GM18861 (cell line): ENCODE results near the gene HTR2A.
A peak's percentile ranks its signal among the peaks of the same experiment; 100 is the strongest.

Experiments used
- ATAC-seq: cut with Tn5 transposase; IDR thresholded peaks from one replicate; pipeline ENCODE4 v1.9.1; 2021; ENCODE audit not compliant: unreplicated experiment

HTR2A gene

DNA sequence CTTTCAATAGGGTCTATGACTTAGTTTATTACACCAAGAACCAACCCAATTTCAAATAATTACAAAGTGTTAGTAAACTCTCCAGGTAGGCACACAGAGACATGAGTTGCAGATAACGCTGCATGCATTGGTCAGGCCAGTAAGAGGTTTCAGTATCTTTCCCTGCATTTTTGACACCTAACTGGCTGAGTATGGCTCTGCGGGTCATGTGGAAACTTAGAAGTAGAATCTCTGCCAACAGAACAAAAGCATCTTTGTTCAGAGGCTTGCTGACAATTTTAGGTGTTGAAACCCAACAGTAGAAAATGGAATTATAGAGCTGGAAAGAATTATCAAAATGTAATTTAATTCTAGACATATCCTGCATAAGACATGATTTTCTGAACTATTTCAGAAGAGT, 25.3 kb downstream of the HTR2A start:
- no peak for ATAC-seq

DNA sequence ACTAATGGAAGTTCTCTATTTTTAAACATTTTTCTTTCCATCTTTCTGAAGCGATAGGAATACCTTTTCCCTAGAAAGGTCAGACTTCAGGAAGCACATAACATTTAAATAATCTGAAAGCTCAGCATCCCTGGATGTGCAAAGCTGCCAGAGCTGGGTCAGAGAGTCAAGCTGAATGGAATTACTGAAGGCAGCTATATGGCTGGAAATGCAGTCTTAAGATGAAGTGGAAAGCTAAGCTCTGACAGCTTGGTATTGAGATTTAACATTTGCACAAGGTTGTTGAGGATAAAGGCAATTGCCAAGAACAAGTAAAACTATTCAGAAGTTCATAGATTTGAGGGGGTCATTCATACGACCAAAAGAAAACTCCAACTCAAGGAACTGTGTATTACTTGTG, 28.8 kb downstream of the HTR2A start:
- ATAC-seq: no peak

DNA sequence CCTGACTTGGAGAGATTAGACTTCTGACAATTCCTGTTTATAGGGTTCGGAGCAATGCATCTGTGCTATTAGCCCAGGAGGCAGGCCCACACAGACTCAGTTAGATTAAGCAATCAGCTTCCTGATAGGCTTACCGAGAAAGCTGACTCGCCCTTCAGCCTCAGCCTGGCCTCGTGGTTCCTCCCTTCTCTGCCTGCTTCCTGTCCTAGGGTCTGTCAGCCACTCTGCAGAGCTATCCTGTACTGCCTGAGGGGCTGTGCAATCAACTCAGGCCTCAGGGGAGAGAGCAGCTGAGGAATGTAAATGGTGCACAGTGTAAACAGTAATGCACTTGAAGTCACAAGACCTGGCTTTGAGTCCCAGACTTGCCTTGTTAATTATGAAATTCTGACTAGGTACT, 30.7 kb downstream of the HTR2A start:
- ATAC-seq: peak; percentile 47

DNA sequence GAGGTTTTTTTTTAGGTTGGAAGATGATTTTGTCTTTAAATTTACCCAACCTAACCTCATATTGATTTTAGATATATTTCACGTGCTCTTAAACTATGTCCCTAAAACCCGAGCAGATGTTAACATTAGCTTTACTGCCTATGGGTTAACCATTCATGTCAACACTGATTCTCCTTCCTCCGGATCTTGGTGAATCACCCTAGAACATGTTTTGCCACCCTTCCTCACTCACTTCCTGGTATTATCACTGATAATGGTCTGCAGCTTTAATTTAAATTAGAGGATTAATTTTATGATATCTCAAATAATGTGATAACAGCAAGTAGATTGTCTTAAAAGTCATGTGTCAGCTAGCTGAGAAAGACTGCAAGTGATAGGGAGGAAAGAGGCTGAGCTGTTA, 31.9 kb downstream of the HTR2A start:
- no peak for ATAC-seq

DNA sequence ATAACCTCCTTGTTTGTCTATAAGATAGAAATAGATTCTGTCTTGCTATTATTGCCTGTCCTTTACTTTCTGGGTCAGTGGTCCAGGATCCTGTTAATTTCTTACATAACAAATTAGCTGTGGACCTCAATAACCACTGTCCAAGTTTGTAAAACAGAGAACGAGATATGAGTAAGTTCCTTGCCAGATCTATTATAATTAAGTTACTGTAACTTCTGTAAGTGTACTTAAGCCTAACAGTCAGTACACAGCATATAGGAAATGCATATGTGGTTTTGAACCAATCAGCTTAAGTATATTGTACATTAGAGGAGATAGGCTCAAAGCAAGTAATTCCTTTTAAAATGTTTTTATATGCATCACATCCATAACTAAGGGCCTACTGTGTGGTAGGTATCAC, 34.9 kb downstream of the HTR2A start:
- no peak for ATAC-seq

DNA sequence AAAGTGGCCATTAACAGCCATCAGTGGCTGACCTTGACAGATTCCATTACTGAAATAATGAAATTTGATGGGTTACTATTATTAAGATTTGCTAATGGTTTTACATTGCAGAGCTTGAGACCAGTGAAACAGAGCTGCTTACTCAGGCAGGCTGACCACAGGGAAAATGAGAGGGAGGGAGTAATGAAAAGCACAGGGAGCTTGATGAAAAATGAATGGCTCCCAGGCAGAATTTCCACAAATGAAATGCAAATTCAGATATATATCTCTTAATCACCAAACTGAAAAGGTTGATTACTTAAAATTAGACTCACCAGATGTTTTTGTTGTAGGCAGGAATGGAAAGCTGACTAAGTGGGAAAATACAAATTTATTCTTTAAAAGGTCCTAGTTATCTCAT, 36.1 kb downstream of the HTR2A start:
- no peak for ATAC-seq

DNA sequence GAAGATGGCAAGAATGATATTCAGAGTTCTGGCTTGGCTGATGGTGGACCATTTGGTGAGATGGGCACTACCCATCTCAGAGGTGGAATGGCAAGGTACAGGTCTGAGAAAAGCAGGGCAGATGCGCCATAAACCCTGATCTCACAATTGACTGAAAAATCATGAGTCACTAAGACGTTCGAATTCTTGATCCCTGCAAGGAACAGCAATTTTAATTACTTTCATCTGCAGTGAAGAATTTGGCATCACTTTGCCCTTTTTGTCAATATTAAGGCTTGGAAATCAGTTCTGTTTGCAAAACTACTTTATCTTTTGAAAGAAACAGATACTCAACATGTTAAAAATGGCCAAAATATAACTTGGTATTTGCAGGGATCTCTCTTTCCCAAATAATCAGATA, 38.1 kb downstream of the HTR2A start:
- ATAC-seq: no peak

DNA sequence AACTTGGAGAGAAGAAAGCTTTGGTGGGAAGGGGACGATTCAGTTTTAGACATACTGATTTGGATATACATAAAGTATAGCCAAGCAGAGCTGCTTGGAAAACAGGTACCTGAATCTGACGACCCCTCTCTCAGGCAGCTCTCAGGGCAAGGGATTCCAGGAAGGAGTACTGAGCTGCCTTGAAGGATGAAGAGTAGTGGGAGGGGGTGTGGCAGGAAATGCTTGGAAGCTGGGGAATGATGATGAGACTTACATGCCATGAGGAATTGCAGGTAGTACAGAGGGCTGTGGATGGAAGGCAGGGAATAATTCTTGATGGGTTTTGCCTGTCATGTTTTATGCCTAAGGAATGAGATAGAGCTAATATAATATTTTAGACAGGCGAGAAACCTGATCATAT, 38.7 kb downstream of the HTR2A start:
- ATAC-seq: no peak

DNA sequence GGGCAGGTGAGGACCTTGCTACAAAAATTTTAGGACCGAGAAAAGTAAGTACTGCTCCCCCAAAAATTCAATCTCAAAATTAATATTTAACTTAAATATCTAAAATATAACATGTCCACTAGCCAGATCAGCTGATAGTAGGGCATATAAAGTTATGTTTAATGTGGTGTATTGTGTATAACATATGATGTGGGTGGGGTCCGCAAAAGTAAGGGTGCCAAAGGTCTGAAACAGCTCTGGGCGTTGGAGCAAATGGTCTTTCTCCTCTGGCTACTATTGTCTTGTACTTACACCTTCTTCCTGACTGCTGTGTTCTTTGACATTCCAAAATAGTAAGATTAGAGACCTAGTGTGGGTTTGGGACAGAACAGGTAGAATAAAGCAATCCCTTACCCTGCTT, 41.2 kb downstream of the HTR2A start:
- no peak for ATAC-seq

DNA sequence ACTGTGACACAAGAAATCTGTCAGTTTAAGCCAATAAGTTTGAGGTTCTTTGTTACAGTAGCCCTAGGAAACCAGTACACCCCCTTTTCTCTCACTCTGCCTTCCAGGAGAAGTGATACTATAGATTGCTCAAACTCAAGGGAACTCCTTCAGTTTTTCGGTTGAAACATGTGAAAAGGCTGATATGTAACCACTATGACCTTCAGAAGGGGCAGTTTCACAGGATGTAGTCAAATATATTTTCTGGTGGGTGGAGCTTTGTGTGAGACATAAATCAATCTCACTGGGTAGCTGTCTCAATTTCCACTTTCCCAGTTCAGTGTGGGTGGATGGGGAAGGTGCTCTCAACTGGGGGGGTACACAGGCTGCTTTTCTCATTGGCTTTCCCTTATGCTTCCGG, 41.7 kb downstream of the HTR2A start:
- no peak for ATAC-seq

DNA sequence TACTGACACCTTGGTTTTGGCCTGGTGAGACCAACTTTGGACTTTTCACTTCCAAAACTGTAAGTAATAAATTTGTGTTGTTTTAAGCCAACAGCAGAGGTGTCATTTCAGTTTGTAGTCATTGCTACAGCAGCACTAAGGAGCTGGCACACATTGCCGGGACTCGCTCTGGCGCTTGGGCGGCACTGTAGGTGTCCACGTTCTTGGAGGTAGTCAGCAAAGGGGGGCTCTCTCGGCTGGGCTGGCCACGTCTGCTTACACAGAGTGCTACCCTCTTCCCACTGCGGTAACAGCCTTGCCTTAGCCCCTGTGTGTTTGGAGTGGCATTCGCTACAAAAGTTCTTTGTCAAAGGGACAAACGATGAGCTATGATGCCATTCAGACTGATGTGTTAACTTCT, 44.7 kb downstream of the HTR2A start:
- ATAC-seq: no peak

DNA sequence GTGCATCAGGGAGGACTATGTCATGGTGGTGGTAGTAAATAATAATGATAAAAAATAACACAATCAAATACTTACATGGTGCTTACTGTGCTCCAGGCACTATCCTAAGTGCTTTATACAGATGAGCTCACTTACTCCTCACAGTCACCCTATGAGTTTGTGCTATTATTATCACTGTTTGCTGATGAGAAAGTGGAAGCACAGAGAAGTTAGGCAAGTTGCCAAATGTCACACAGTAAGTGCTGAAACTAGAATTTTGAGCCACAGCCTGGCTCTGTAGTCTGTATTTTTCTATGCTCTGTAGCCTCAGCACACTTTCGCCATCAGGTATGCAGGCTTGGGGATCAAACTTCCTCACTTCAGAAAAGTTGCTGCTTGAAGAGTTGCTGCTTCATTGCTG, 46.6 kb downstream of the HTR2A start:
- no peak for ATAC-seq

DNA sequence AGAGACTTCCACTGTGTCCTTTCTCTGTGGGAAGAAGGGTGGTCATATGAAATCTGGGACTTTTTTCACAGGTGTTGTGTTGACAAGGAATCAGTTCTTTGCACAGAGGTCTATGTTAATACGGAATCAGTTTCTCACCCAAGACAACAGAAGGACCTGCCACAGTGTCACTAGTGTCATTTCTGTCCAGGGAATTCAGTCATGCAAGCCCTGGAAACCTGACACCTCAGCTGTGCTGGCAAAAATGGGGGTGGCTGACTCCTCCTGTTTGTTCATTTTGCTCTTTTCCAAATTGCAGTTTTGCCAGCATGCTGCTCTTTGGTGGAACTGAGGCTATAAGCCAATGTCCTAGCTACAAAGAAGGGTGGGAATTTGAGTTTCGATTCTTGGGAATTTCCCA, 50.1 kb downstream of the HTR2A start:
- ATAC-seq: no peak

DNA sequence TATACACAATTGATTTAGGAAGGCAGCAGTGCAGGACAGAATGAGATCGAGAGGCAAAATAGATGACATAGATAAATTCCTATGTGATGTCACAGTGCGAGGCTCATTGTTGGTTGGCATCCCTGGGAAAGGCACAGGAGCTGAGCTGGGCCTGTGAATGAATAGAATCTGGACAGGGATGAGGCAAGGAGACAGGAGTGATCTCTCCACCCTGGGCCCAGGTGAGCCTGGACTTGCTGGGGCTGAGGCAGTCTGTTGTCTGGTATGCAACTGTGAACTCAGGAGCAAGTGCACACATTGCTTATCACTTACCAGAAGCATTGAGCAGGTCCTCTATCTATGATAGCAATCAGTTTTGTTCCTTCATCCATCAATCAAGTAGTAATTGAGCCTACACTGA, 51.7 kb downstream of the HTR2A start:
- no peak for ATAC-seq

DNA sequence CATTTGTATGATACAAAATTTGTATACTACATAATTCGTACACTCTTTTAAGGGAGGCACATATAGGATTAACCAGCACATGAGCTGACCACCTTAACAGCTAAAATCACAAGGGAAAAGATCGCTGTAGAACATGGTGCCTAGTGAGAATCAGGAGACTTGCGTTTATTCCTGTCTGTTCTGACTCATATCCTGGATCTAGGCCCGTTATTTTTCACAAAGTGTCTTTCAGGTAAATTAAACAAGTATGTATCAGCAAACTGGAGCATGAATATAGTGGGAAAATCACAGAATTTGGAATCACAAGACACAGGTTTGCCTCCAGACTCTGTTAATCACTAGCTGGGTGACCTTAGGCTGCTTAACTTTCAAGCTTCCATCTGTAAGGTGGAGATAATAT, 52.4 kb downstream of the HTR2A start:
- no peak for ATAC-seq

DNA sequence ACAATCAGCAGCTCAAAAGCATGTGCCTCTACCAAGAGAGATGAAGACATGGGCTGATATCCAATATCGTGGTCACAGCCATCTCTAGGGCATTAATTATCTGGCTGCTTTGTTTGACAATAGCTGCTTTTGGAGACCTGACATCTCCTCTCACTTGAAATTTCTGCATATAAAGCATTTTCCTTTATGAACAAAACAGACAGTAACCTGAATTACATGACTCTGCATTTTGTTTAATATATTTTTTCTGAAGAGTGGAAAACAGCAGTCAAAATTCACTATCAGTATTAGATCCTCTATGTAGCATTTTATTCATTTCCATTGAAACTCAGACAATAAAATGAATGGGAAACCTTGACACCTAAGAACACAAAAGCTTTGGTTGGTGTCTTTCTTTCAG, 57.5 kb downstream of the HTR2A start:
- ATAC-seq: no peak

DNA sequence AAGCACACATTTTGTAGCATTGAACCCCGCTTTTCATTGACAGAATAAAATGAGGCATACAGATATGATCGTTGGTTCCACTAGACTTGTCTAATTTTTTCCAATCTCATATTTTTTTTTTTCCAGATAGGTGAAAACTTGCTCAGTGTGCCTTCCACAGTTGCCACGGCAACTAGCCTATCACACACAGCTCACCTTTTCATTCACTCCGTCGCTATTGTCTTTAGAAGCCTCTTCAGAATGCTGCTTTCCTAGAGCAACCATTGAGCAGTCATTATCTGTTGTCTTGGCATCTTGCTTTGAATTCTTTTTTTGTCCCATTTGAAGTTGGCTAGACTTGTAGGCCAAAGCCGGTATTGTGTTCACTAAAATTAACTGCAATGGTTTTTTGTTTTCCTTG, 62.2 kb downstream of the HTR2A start:
- no peak for ATAC-seq

DNA sequence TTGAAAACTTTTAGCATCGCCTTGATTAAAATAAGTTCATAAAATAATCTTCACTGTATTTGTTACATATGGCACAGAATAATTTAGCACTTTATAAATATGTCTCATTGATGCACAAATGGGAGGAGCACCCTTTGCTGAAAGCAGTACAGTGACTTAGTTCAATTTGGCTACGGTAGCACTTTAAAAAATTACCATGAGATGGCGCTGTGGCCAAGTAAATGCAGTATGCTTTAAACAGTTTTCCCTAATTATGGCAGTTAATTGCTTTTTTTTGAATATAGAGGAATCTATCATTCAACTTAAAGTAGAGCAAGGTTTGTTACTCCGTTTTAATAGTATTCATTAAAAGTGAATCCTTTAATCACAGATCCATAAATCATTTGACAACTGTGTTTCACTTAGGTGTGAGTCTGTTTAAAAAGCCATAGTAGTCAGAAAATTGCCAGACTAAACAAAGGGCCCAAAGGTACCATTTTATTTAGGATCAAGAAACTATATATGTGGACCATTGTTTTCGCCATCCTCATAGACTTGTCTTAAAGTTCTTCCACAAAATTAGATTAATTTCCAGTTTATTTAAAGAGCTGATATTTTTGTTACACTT, 65.2 kb downstream of the HTR2A start:
- ATAC-seq: peak; percentile 64

DNA sequence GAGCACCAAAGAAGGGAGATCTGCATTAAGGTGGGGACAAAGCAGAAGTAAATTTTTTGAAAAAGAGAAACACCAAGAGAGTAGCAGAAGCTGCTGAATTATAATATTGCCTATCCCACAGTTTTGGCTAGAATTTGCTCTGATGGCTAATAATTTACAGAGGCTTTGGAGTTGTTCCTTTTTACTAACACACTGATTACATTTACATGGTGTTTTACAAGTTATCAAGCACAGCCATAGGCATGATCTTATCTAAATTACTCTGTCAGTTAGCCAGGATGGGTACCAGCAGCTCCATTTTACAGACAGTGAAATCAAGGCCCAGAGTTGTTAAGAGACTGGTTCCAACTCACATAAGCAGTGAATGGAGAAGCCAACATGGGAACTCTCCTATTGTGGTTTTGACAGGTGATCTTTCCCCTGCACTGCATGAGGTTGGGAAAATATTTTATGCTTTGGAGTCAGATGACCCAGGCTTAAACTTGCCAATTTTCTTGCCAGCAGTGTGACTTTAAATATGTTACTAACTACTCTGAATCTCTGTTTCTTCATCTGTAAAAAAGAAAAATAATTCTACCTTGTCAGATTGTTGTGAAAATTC, 66.3 kb downstream of the HTR2A start:
- no peak for ATAC-seq

DNA sequence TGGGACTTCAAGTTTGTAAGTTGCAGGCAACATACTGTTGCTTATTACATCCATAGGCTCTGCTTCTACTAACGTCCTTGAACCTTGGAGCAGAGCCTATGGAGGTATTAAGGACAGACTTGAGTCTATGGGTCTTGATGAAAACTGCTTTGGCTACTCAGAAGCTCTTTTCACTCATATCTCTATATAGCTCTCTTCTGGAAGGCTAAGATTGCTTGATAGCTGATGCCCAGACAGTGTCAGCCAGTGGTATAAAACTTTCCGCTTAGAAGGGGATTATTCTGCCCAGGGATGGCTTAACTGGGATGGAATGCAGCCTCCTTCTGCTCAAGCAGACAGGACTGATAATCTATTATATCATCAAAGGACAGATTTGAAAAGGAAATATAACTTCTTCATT, 74.3 kb downstream of the HTR2A start:
- no peak for ATAC-seq

DNA sequence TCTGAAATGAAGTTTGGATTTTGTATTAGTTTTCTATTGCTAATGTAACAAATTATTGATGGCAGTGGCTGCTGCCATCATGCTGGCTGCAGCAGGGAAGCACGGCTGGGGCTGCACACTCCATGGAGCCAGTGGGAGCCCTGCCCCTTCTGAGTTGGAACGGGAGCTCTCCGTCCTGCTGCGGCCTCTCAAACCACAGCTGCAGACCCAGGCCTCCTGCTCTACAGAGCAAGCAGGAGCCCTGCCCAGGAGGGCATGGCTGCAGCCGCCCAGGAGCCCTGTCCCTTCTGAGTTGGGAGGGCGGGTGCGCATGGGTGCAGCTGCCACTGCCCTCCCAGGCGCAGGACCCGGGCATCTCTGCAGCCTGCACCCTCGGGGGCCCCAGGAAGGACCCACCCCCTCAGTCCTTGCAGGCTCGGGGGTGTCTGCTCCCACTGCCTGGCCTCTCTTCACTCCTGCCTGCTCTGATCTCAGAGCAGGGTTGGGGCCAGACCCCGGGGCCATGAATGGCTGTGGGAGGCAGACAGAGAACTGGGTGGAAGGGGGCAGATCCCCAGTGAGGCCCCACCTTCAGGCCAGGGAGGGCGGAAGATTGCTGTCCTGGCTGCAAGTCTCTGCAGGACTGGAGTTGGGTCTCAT, 78.9 kb downstream of the HTR2A start:
- ATAC-seq: no peak

DNA sequence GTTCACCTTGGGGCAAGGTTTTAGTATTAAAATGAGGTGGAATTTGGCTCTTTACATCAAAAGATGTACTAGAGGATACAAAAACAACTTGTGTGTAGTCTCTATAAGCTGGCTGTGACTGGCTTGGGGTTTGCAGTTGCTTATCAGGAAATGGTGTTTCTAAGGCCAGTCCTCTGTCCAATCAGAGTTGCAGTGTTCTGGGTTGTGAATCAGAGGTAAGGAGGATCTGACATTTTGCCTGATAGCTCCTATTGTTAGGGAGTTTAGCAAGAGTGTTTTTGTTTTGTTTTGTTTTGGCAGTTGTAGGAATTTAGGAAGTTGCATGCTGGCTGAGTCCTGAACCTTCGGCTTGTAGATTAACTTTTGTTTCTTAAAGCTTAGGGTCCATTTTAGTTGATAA, 79.8 kb downstream of the HTR2A start:
- no peak for ATAC-seq

DNA sequence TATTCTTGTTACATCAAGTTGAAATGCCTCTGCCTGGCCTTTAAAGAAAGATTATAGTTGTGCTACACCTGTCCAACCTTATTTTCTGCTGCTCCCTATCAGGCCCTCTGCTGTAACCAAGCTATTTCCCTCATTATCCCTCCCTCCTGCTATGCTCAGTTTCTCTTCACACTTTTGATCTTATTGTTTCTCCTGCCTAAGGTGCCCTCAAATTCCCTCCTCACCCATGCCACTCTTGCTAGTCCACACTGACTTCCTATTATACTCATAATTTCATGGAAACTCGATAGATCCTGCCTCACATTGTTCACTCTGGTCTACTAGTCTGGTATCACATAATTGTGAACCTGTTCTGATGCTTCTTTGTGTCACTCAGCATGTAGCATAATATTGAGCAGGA, 80.5 kb downstream of the HTR2A start:
- ATAC-seq: no peak
